Gastrocnemius medialis (tissue), 4 donors: ENCODE measurements around the gene CRBN. TPM values are rescaled to one million over a fixed set of nuclear protein-coding genes. Genes with fewer than 3 reads are reported as not detected.

Source experiments
- ATAC-seq, 2 donors: fragments of 150-250 bp; one replicate each; pipeline ENCODE4 v1.9.1; 2016
- DNase-seq, 2 donors: peaks; one replicate each; pipeline ENCODE4 v3.0.0-alpha.2; 2019
- H3K27ac ChIP-seq, 4 donors: fragments of 200-600 bp; sonication (generic); 1 replicate in 1 of 4; 2 replicates in 3 of 4; pipeline ENCODE4 v1.5.1; 2016 to 2018; ENCODE audit warnings: mild to moderate bottlenecking in 2 of 4, moderate library complexity in 1 of 4
- H3K27me3 ChIP-seq, 3 donors: fragments of 200-600 bp; sonication (generic) in 2 of 3; 1 replicate in 1 of 3; 2 replicates in 2 of 3; pipeline versions ENCODE4 v1.5.1 to v1.6.0; 2016 to 2019; ENCODE audit warnings: mild to moderate bottlenecking in 1 of 3, moderate library complexity in 1 of 3
- H3K36me3 ChIP-seq, 2 donors: fragments of 200-600 bp; sonication (generic) in 1 of 2; one replicate each; pipeline ENCODE4 v1.5.1; 2017 to 2018
- H3K4me1 ChIP-seq, 2 donors: fragments of 200-600 bp; sonication (generic) in 1 of 2; one replicate each; pipeline ENCODE4 v1.5.1; 2016 to 2017; ENCODE audit warnings: mild to moderate bottlenecking in 2 of 2
- H3K4me3 ChIP-seq, 4 donors: fragments of 200-600 bp; sonication (generic) in 3 of 4; 1 replicate in 1 of 4; 2 replicates in 3 of 4; pipeline ENCODE4 v1.5.1; 2016 to 2019; ENCODE audit warnings: mild to moderate bottlenecking in 2 of 4
- H3K9me3 ChIP-seq, 3 donors: fragments of 200-600 bp; sonication (generic) in 2 of 3; 1 replicate in 1 of 3; 2 replicates in 2 of 3; pipeline ENCODE4 v1.5.1; 2016 to 2019
- CTCF ChIP-seq, 5 experiments: fragments of 450-650 bp in 3 of 5; fragments of 200-600 bp in 2 of 5; sonication (generic) in 2 of 5; IDR thresholded peaks in 4 of 5; conservative IDR thresholded peaks in 1 of 5; 1 replicate in 4 of 5; 2 replicates in 1 of 5; pipeline ENCODE4 v1.5.1; 2016 to 2019; ENCODE audit warnings: antibody characterized with exemption in 5 of 5, mild to moderate bottlenecking in 3 of 5, moderate library complexity in 3 of 5
- POLR2A ChIP-seq, 2 donors: fragments of 450-650 bp; IDR thresholded peaks; one replicate each; pipeline ENCODE4 v1.6.1; 2017; ENCODE audit warnings: antibody characterized with exemption in 2 of 2, mild to moderate bottlenecking in 2 of 2, moderate library complexity in 2 of 2
- in situ Hi-C, 4 donors: fragments of 200-750 bp; cut with MboI; loops; one replicate each; pipeline versions ENCODE4 v1.15.0 to v1.8.0; 2017; ENCODE audit warnings: low sequenced_read_pairs in 4 of 4
- intact Hi-C: fragments of 100-400 bp; cut with DNase I; formaldehyde crosslinking; loops from one replicate; pipeline ENCODE4 v1.15.1; 2023; ENCODE audit warnings: low total_unique reads
- total RNA-seq, 4 donors: library from RNA; depleted of rRNA; stranded (reverse); fragments of >200 nt; gene quantifications; one replicate each; pipeline versions ENCODE4 v1.1.0 to v1.2.3, GENCODE V29; 2016

CRBN gene
- total RNA-seq, 4 donors from 2014 or later: 49.2 to 101 (median 84.9) TPM

DNA sequence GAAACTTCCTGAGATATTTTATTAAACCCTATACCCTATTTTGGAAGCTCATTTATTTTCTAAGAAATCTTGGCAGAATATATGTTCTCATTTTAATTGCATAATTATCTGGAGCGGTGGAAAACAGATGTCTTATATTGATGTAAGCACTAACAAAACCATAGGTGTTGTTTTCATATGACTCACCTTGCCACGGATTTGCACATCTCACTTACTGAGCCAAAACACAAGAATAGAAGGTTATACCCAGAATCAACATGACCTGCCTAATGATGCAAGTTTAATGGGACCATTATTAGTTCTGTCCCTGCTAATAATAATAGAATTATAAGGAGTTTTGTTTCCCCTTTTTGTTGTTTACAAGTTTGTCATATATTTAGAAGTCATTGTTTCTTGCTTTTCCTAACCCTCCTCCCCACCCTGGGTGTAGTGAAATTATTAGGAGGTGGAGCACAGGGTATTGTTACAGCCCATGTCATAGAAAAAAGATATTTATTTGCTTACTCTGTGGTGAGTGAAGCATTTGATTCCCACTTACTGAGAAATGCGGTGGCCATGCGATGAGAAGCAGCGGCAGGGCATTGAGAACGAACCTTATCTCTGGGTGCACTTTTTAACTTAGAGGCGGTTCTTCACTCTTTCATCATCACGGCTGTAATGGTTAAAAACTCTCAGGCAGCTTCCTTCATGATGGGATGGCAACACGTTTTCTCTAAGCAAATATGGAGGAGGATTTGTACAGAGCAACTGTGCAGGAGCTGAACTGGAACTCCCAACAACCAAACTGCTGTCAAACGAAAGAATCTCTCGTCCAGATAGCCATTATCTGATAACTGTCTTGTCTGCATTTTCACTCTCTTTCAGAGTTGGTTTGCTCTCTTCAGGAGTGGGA lies 69.8 kb downstream of the CRBN start:
- Histone ChIP-seq H3K4me3 (no peak overlapping the region), H3K9me3 (no peaks in the 10 kb centered on the region), H3K36me3 (no peaks in the 10 kb centered on the region), H3K27me3 (no peaks in the 10 kb centered on the region), H3K4me1 (no peaks in the 10 kb centered on the region), H3K27ac (no peak overlapping the region)
- in situ Hi-C loops (no loop called here), intact Hi-C loops (no loop called here)
- DNase-seq (no peak), ATAC-seq (no peak)
- no peak for TF ChIP-seq POLR2A (IDR thresholded peaks at IDR 0.05)

GRCh38 chr3:3107858-3108257 lies 71.6 kb downstream of the CRBN start:
- Histone ChIP-seq H3K27me3 (no peaks in the 10 kb centered on the region), H3K9me3 (no peaks in the 10 kb centered on the region), H3K4me3 (no peak overlapping the region), H3K27ac (no peak overlapping the region), H3K4me1 (no peaks in the 10 kb centered on the region), H3K36me3 (no peaks in the 10 kb centered on the region)
- in situ Hi-C loops: no loop called here
- ATAC-seq (no peak), DNase-seq (no peak)
- TF ChIP-seq CTCF (IDR thresholded peaks at IDR 0.05 in 4 of 5, conservative IDR thresholded peaks at IDR 0.05 in 1 of 5) (no peak), POLR2A (IDR thresholded peaks at IDR 0.05) (no peak)
- intact Hi-C loops: no loop called here

GRCh38 chr3:3107181-3107580 lies 72.3 kb downstream of the CRBN start:
- intact Hi-C loops (no loop called here), in situ Hi-C loops (no loop called here)
- TF ChIP-seq CTCF (IDR thresholded peaks at IDR 0.05 in 4 of 5, conservative IDR thresholded peaks at IDR 0.05 in 1 of 5) (no peak), POLR2A (IDR thresholded peaks at IDR 0.05) (no peak)
- Histone ChIP-seq H3K4me1 (no peaks in the 10 kb centered on the region), H3K36me3 (no peaks in the 10 kb centered on the region), H3K4me3 (no peak overlapping the region), H3K27ac (no peak overlapping the region), H3K27me3 (no peaks in the 10 kb centered on the region), H3K9me3 (no peaks in the 10 kb centered on the region)
- ATAC-seq: no peak
- DNase-seq: no peak

GRCh38 chr3:3105815-3106214 lies 73.7 kb downstream of the CRBN start:
- in situ Hi-C loops (no loop called here), intact Hi-C loops (no loop called here)
- Histone ChIP-seq H3K9me3 (no peaks in the 10 kb centered on the region), H3K36me3 (no peaks in the 10 kb centered on the region), H3K4me3 (no peak overlapping the region), H3K27me3 (no peaks in the 10 kb centered on the region), H3K4me1 (no peaks in the 10 kb centered on the region), H3K27ac (no peak overlapping the region)
- TF ChIP-seq CTCF (IDR thresholded peaks at IDR 0.05 in 4 of 5, conservative IDR thresholded peaks at IDR 0.05 in 1 of 5) (no peak), POLR2A (IDR thresholded peaks at IDR 0.05) (no peak)
- no peak for ATAC-seq
- DNase-seq: no peak

GRCh38 chr3:3105246-3105645 lies 74.2 kb downstream of the CRBN start:
- H3K36me3 ChIP-seq: no peaks in the 10 kb centered on the region
- TF ChIP-seq CTCF (IDR thresholded peaks at IDR 0.05 in 4 of 5, conservative IDR thresholded peaks at IDR 0.05 in 1 of 5): no peak
- no peak for TF ChIP-seq POLR2A (IDR thresholded peaks at IDR 0.05)

More at GRCh38 chr3:3105246-3105645, 74.2 kb downstream of the CRBN start:
- H3K4me1 ChIP-seq: no peaks in the 10 kb centered on the region
- DNase-seq: no peak
- H3K4me3 ChIP-seq: no peak overlapping the region
- H3K27ac ChIP-seq: no peak overlapping the region
- intact Hi-C loops (no loop called here), in situ Hi-C loops (no loop called here)
- H3K9me3 ChIP-seq: no peaks in the 10 kb centered on the region
- no peaks in the 10 kb centered on the region for H3K27me3 ChIP-seq
- ATAC-seq: no peak
